Psoas muscle (tissue), 8 donors: ENCODE measurements around the gene AMN1. TPM values are rescaled to one million over a fixed set of nuclear protein-coding genes. Genes with fewer than 3 reads are reported as not detected.
"Not testable (repeated sequence)": the region's sequence is repeated elsewhere in the genome, so short reads cannot be mapped to it uniquely, and the experiment has no call there.

ENCODE experiments used
- ATAC-seq, 4 donors: fragments of 200-7000 bp; cut with Tn5 transposase; one replicate each; pipeline ENCODE4 v1.9.1; 2020; ENCODE audit warnings: moderate library complexity in 3 of 4, mild to moderate bottlenecking in 2 of 4
- DNase-seq, 2 donors: peaks; one replicate each; pipeline ENCODE4 v3.0.0-alpha.2; 2020
- H3K27ac ChIP-seq: fragments of 200-600 bp; one replicate; pipeline ENCODE4 v1.8.0; 2022
- H3K27me3 ChIP-seq, 3 donors: fragments of 200-600 bp in 1 of 3; one replicate each; pipeline versions ENCODE4 v1.6.1 to v1.8.0; 2013 to 2022; ENCODE audit warnings: low read length in 2 of 3, mild to moderate bottlenecking in 2 of 3, moderate library complexity in 1 of 3; ENCODE audit not compliant: insufficient read depth in 3 of 3
- H3K36me3 ChIP-seq, 2 donors: fragments of 200-600 bp in 1 of 2; one replicate each; pipeline versions ENCODE4 v1.6.1 to v1.8.0; 2013 to 2022; ENCODE audit warnings: low read depth in 1 of 2, mild to moderate bottlenecking in 1 of 2, moderate library complexity in 1 of 2; ENCODE audit not compliant: insufficient read depth in 1 of 2
- H3K4me1 ChIP-seq: fragments of 200-600 bp; one replicate; pipeline ENCODE4 v1.8.0; 2022
- H3K4me3 ChIP-seq: fragments of 200-600 bp; one replicate; pipeline ENCODE4 v1.8.0; 2022; ENCODE audit warnings: mild to moderate bottlenecking
- H3K9me3 ChIP-seq: fragments of 200-600 bp; one replicate; pipeline ENCODE4 v1.8.0; 2022
- WGBS, 3 donors: extraction: QIAGEN DNeasy Blood & Tissue Kit; methylation state at CpG; one replicate each; pipeline versions ENCODE4 v1.1.6 to v1.1.7; 2013; 5-methylcytosine and 5-hydroxymethylcytosine counted together
- intact Hi-C, 2 donors: fragments of 100-400 bp; cut with DNase I; formaldehyde crosslinking; loops; one replicate each; pipeline versions ENCODE4 v1.11.0 to v1.14.2; 2022
- polyA plus RNA-seq, 3 donors: library from polyadenylated mRNA; stranded (reverse); fragments of 200-250 nt; gene quantifications; one replicate each; pipeline ENCODE4 v1.2.3, GENCODE V29; 2013
- total RNA-seq, 4 donors: library from RNA; stranded (reverse); fragmentation: NEBNext Ultra II Directional in 2 of 4; extraction: Animal tissue kit (Norgen Biotek cat#: 25700) in 2 of 4; gene quantifications; one replicate each; pipeline versions ENCODE4 v1.2.1 to v1.2.4, GENCODE V29; 2021 to 2023
- TF ChIP-seq, protein P1 (sequence below): fragments of 200-600 bp; IDR thresholded peaks from one replicate; pipeline ENCODE4 v1.8.0; 2022; ENCODE audit warnings: antibody characterized with exemption
- donor health status: healthy with polysubstance abuse.
- donor health status: DM: no; HTN: no; CAD: no; lungs with moderate emphysema.
- donor health status: Bipolar disorder and iron deficiency.
- donor health status: healthy.
- donor health status: DM: yes; HTN: yes; CAD: no.
- donor health status: DM: no; HTN: no; CAD: no.
- donor health status: DM: no; HTN: no; CAD: no.
- donor health status: DM: yes; HTN: yes; CAD: no.

AMN1 gene
- total and polyA plus RNA-seq, 7 donors: 10.4 to 30.0 (median 13.8) TPM

DNA sequence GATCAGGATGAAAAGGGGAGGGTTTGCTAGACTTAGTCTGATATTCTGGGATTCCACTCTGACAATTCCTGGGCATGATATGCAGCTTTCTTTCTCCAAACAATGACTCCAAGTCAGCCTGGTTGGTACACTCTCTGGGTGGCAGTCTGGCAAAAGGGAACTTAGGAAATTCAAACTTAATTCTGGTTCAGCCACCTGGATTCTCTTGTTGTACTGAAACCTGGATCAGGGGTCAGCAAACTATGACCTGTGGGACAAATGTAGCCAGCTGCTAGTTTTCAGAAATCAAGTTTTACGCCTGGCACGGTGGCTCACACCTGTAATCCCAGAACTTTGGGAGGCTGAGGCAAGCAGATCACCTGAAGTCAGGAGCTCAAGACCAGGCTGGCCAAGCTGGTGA, 6.2 kb downstream of the AMN1 start:
- intact Hi-C loops: no loop called here
- H3K4me1 ChIP-seq: no peaks in the 10 kb centered on the region
- ATAC-seq (no peak), DNase-seq (no peak)
- peaks cover 0 to 6% of the 10 kb centered on the region in 2 donors for H3K36me3 ChIP-seq
- no peaks in the 10 kb centered on the region for H3K9me3 ChIP-seq
- H3K27ac ChIP-seq: no peak overlapping the region
- WGBS, 3 donors: 78 to 97% (median 88%) methylated on average over 2 of the region's 2 CpGs
- no peak overlapping the region for H3K4me3 ChIP-seq
- H3K27me3 ChIP-seq: no peaks in the 10 kb centered on the region
- TF ChIP-seq, protein P1, sequence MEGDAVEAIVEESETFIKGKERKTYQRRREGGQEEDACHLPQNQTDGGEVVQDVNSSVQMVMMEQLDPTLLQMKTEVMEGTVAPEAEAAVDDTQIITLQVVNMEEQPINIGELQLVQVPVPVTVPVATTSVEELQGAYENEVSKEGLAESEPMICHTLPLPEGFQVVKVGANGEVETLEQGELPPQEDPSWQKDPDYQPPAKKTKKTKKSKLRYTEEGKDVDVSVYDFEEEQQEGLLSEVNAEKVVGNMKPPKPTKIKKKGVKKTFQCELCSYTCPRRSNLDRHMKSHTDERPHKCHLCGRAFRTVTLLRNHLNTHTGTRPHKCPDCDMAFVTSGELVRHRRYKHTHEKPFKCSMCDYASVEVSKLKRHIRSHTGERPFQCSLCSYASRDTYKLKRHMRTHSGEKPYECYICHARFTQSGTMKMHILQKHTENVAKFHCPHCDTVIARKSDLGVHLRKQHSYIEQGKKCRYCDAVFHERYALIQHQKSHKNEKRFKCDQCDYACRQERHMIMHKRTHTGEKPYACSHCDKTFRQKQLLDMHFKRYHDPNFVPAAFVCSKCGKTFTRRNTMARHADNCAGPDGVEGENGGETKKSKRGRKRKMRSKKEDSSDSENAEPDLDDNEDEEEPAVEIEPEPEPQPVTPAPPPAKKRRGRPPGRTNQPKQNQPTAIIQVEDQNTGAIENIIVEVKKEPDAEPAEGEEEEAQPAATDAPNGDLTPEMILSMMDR: no peak

DNA sequence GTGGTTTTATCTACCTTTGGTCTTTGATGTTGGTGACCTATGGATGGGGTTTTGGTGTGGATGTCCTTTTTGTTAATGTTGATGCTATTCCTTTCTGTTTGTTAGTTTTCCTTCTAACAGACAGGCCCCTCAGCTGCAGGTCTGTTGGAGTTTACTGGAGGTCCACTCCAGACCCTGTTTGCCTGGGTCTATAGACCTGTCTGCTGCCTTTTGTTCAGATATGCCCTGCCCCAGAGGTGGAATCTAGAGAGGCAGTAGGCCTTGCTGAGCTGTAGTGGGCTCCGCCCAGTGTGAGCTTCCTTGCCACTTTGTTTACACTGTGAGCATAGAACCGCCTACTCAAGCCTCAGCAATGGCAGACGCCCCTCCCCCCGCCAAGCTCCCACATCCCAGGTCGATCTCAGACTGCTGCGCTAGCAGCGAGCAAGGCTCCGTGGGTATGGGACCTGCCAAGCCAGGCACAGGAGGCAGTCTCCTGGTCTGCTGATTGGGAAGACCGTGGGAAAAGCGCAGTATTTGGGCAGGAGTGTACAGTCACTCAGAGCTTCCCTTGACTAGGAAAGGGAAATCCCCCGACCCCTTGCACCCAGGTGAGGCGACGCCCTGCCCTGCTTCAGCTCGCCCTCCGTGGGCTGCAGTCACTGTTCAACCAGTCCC, 10.2 kb downstream of the AMN1 start:
- H3K4me1 ChIP-seq, intact Hi-C loops, H3K36me3 ChIP-seq, H3K27me3 ChIP-seq, H3K4me3 ChIP-seq, DNase-seq, H3K9me3 ChIP-seq, ATAC-seq, H3K27ac ChIP-seq: not testable (repeated sequence)
- WGBS, 3 donors: 95 to 97% (median 96%) methylated on average over 15 of the region's 15 CpGs

DNA sequence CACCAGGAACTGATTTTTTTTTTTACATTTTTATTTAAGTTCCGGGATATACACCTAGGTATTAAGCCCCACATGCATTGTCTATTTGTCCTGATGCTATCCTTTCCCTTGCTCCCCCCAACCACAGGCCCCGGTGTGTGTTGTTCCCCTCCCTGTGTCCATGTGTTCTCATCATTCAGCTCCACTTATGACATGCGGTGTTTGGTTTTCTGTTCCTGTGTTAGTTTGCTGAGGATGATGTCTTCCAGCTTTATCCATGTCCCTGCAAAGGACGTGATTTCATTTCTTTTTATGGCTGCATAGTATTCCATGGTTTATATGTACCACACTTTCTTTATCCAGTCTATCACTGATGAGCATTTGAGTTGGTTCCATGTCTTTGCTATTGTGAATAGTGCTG, 11.8 kb downstream of the AMN1 start:
- 97 to 100% (median 99%) methylated on average over 4 of the region's 4 CpGs for WGBS, 3 donors
- H3K9me3 ChIP-seq, H3K27me3 ChIP-seq, H3K36me3 ChIP-seq, H3K4me1 ChIP-seq, H3K4me3 ChIP-seq, H3K27ac ChIP-seq, DNase-seq, intact Hi-C loops, ATAC-seq: not testable (repeated sequence)

DNA sequence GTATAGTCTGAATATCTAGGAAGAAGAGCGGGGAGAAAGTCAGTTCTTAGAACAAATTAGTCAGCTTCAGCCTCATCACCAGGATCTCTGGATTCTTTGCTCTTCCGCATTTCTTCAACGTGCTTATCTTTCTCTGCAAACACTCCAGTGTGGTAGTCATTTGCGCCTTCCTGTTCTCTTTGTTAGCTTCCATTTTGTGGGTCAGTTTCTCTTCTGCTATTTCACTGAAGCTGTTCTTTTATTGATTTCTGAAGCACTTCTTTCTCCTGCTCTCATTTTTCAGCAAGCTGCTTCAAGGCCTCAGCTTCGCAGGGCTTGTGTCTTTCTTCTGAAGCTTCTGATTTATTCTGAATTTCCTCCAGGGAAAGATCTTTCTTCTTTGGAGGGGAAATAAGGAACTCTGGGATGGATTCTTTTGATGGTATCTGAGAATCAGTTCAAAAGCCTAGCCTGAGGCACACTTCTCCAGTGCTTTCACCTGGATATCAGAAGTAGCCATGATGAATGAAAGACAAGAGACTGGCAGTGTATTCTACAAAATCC, 13.5 kb downstream of the AMN1 start:
- Histone ChIP-seq H3K27ac (no peak overlapping the region), H3K27me3 (no peaks in the 10 kb centered on the region), H3K9me3 (no peaks in the 10 kb centered on the region), H3K36me3 (peaks cover 0 to 6% of the 10 kb centered on the region in 2 donors), H3K4me3 (no peak overlapping the region), H3K4me1 (no peaks in the 10 kb centered on the region)
- DNase-seq (no peak), ATAC-seq (no peak)
- WGBS, 3 donors: 81 to 85% (median 81%) methylated on average over 5 of the region's 5 CpGs
- TF ChIP-seq, protein P1: no peak
- intact Hi-C loops: no loop called here

DNA sequence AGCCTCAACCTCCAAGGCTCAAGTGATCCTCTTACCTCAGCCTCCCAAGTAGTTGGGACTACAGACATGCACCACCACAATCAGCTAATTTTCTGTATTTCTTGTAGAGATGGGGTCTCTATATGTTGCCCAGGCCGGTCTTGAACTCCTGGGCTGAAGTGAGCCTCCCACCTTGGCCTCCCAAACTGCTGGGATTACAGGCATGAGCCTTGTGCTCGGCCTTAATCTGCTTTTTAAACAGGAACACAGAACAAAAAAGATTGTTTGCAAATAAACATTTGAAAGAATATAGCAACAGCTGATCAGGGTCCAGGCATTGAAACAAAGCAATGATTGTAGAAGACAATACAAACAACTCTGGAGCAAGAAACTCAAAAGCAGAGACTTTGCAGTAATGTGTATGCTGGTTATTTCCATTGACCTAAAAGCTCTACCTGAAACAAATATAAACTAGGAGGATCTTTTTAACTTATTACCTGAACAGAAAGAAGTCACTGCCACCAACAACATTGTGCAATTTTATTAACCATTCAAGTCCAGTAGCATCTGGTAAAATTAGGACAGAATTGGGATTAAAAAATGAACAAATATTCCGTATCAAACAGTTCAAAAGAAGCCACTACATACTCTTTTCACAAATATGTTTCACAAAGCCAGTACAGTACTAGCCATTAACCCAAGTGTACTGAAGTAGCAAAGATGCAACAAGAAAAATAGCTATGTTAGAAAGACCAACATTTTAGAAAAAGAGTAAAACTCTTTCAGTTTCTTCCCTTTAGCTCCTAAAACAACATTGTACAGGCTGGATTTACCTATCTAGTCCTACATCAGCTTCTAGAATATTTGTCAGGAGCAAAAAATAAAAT, 14.2 kb downstream of the AMN1 start:
- intact Hi-C loops: no loop called here
- no peaks in the 10 kb centered on the region for H3K27me3 ChIP-seq
- TF ChIP-seq, protein P1: no peak
- H3K4me1 ChIP-seq: no peaks in the 10 kb centered on the region
- no peaks in the 10 kb centered on the region for H3K9me3 ChIP-seq
- H3K36me3 ChIP-seq: no peaks in the 10 kb centered on the region
- no peak overlapping the region for H3K4me3 ChIP-seq
- 91 to 93% (median 92%) methylated on average over 3 of the region's 3 CpGs for WGBS, 3 donors
- H3K27ac ChIP-seq: no peak overlapping the region
- ATAC-seq (no peak), DNase-seq (no peak)
